ENCODE data around the gene ABI3BP.

Gene ABI3BP

GRCh38 chr3:100813828-100814227 lies 179.4 kb downstream of the ABI3BP start:
- Histone ChIP-seq H3K27me3 (no peaks in the 10 kb centered on the region), H3K4me3 (no peak overlapping the region), H3K36me3 (no peaks in the 10 kb centered on the region), H3K4me1 (no peaks in the 10 kb centered on the region), H3K9me3 (no peaks in the 10 kb centered on the region), H3K27ac (no peak overlapping the region)
- intact Hi-C loops (cut with DNase I; ENCODE audit: low total_unique reads) = no loop called here
- TF ChIP-seq CTCF (IDR thresholded peaks at IDR 0.05) = no peak
- DNase-seq = no peak

DNA sequence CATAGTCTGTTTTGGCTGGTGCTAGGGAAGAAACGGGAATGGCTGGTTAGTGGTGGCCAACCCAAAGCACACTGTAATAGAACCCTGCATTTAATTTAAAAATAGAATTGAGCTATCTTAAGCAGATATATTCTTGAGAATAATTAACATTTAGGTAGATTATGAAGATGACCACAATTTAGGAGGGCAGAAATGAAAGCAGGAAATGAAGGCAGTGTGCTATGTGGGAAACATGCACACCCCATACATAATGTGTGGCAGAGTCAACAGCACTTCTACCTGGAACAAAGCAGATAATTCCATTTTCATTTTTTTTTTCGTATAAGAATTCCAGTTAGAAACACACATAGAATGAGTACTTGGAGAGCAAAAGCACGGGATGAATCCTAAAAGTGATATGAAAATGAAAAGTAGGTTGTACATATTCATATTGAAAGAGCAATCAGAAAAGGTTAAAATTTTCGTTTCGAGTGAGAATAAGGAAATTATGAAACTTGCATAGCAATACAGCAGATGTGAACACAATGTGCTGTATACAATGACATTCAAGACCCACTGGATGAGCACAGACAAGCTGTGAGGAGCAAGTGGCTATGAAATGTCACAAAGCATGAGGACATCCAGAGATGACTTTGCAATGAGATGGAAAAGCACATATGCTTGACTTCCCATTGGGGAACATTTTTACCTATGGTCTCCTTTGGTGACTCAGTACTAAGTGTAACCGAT lies 181.3 kb downstream of the ABI3BP start:
- intact Hi-C loops (cut with DNase I; ENCODE audit: low total_unique reads) = no loop called here
- DNase-seq = no peak
- Histone ChIP-seq H3K4me3 (no peak overlapping the region), H3K4me1 (no peaks in the 10 kb centered on the region), H3K9me3 (no peaks in the 10 kb centered on the region), H3K36me3 (no peaks in the 10 kb centered on the region), H3K27ac (no peak overlapping the region), H3K27me3 (no peaks in the 10 kb centered on the region)
- TF ChIP-seq CTCF (IDR thresholded peaks at IDR 0.05) = no peak

- no peak for TF ChIP-seq CTCF (IDR thresholded peaks at IDR 0.05)
- no peaks in the 10 kb centered on the region for H3K9me3 ChIP-seq
- intact Hi-C loops (cut with DNase I; ENCODE audit: low total_unique reads) = no loop called here
- no peaks in the 10 kb centered on the region for H3K4me1 ChIP-seq
- H3K27me3 ChIP-seq = no peaks in the 10 kb centered on the region
- no peak overlapping the region for H3K27ac ChIP-seq
- no peak overlapping the region for H3K4me3 ChIP-seq
- no peak for DNase-seq
- no peaks in the 10 kb centered on the region for H3K36me3 ChIP-seq
Observed at GRCh38 chr3:100810671-100811070, 182.6 kb downstream of the ABI3BP start.

GRCh38 chr3:100804631-100805030 lies 188.6 kb downstream of the ABI3BP start:
- intact Hi-C loops (cut with DNase I; ENCODE audit: low total_unique reads) = no loop called here
- TF ChIP-seq CTCF (IDR thresholded peaks at IDR 0.05) = no peak
- Histone ChIP-seq H3K9me3 (no peaks in the 10 kb centered on the region), H3K4me1 (no peaks in the 10 kb centered on the region), H3K36me3 (peaks cover 0 to 5% (median 0%) of the 10 kb centered on the region in 3 donors), H3K27ac (no peak overlapping the region), H3K4me3 (no peak overlapping the region), H3K27me3 (no peaks in the 10 kb centered on the region)
- DNase-seq = no peak

- no peak overlapping the region for H3K4me3 ChIP-seq
- no peak for DNase-seq
- H3K27ac ChIP-seq = no peak overlapping the region
- intact Hi-C loops (cut with DNase I; ENCODE audit: low total_unique reads) = no loop called here
- H3K9me3 ChIP-seq = no peaks in the 10 kb centered on the region
- no peaks in the 10 kb centered on the region for H3K27me3 ChIP-seq
- H3K4me1 ChIP-seq = no peaks in the 10 kb centered on the region
- peaks cover 0 to 5% (median 0%) of the 10 kb centered on the region in 3 donors for H3K36me3 ChIP-seq
- no peak for TF ChIP-seq CTCF (IDR thresholded peaks at IDR 0.05)
Observed at GRCh38 chr3:100803711-100804110, 189.5 kb downstream of the ABI3BP start.
